SK-N-DZ (cell line): ENCODE measurements around the gene ROPN1L.
"Not testable (repeated sequence)": the region's sequence is repeated elsewhere in the genome, so short reads cannot be mapped to it uniquely, and the experiment has no call there.

ENCODE experiments used
- DNase-seq: peaks from one replicate; pipeline ENCODE4 v3.0.0-alpha.2; 2015; ENCODE audit warnings: low spot score

ROPN1L gene

DNA sequence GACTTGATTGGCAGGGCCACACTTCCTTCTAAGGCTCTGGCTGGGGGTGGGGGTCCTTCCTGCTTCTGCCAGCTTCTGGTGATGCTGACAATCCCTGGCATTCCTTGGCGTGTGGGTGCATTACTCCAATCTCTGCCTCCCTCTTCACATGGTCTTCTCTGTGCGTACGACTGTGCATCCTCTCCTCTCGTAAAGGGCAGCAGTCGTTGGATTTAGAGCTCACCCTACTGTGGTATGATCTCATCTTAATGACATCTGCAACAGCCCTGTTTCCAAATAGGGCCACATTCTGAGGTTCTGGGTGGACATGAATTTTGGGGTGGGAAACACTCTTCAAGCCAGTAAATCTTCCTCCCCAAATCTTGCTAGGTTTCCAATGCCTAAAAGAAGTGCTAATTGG, 36.8 kb downstream of the ROPN1L start:
- no peak for DNase-seq

DNA sequence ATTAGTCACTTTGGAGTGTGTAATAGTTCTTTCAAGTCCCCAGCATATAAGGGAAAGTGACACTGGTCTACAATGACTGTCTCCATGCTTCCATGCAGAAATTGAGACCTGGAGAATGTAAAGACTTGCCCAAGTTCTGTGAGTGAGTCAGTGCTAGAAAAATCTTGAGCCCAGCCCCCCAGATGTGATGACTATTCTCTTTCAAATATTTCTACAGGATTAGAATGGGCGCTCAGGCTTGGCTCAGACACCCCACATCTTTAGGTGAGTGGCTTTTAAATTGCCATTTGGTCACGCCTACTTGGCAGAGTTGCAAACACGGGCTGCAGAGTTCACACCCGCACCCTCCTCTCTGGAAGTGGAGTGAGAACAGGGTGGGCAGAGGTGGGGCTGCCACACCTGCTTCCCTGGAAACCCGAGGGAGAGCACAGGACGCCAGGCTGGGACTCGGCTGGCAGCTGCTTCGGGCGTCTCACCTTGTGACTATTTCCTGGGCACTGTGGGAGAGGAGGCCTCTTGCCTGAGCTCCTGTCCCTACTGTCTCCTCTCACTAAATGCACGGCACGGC, 37.6 kb downstream of the ROPN1L start:
- no peak for DNase-seq

DNA sequence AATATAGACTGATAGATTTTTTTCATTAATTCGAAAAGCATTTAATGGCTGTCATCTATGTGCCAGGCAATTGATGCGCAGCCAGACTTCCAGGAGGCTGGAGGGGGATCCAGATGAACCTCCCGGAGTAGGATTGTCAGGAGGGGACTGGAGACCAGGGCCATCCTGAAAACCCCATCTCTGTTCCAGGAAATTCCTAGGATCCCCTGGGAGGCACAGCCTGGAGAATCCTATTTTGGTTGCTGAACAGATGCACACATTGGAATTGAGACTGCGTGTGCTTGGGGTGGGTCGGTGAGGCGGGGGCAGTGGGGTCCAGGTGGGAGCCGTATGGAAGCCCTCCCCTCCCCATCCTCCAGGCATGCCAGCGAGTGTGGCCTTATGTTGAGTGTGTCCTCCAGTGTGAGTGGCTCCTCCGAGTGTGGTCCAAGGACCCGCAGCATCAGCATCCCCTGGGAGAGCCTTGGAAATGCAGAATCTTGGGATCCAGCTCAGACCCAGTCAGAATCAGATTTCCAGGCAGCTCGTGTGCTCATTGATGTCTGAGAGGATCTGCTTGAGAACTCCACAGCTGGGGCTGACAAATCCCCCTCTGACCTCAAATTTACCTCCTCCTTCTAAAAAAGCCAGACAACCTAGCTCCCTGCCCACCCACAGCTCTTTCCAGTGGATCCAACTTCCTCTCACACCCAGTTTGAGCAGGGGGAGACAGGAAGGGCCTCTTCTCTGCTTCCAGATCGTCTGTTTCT, 38.7 kb downstream of the ROPN1L start:
- no peak for DNase-seq

DNA sequence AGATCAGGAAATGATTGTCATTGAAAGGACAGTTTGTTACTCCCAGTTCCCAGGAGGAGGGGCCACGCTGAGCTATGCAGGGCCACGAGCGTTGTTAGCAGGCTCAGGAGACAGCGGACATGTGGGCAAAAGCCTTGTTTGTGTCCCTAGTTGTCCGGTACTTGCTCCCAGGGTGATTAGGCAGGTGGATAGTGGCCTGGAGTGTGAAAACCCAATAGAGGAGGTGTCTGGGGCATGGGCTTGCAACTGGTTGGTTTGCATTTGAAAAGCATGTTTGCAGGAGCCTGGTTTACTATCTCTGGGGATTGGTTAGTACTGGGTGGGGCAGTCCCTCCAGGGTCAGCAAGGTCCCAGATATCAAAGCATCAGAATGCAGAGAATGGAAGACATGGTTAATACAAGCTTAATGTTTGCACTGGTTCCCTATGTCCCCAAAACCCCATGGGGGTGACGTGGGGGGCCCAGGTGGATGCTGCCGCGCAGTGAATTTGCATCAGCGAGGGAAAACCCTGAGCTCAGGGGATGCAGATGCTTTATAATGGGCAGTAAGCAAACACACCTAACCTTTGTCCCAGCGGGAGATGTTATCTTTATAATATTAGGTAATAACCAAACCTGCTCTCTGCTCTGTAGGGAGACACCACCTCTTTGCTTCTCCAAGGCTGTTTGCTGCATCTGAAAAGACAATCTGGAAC, 39.7 kb downstream of the ROPN1L start:
- no peak for DNase-seq

DNA sequence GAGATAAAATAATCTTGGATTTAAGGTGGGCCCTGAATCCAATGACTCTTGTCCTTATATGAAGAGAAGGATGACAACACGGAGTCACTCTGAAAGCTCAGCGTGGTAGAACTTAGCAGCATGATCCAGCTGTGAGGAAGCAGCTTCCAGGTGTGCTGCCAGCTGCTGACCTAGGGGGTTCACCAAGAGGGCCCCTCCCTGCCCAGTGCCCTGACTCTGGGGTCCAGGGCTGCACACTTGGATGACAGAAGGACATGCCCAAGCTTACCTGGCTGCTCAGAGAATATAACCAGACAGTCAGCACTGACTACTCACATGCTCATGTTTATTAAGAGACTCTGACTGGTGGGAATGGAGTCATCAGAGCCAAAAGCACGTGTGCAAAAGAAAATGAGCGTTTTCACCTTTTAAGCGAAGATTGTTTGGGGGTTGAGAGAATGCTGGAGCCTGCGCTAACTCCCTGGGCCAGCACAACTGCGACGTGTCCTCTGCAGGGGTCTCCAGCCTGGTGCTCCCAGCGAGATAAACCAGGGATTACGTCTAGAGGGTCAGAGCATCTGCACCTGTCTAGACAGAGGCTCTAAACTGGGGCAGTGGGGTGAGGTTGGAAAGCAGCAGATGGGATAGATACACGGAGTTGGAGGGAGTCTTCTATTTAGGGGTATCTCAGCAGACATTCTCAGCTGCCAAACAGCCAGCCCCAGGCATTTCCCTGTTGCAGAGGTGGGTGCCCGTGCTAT, 41.3 kb downstream of the ROPN1L start:
- DNase-seq: no peak

DNA sequence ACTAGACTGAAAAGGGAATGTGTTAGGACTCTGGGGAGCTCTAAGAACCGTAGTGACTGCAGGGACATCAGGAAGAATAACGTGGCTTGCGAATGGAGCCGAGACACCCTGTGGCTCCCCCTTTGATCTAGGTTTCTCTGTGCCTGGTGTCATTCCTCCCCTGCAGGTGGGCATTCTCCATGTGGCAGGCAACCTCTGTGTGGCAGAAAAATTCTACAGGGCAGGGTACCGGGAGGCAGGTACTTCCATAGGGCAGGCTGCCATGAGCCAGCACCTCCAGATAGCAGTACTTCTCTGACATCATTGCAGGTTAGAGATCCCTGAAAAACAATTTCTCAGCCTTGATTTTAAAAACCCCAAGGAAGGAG, 43.1 kb downstream of the ROPN1L start:
- no peak for DNase-seq

DNA sequence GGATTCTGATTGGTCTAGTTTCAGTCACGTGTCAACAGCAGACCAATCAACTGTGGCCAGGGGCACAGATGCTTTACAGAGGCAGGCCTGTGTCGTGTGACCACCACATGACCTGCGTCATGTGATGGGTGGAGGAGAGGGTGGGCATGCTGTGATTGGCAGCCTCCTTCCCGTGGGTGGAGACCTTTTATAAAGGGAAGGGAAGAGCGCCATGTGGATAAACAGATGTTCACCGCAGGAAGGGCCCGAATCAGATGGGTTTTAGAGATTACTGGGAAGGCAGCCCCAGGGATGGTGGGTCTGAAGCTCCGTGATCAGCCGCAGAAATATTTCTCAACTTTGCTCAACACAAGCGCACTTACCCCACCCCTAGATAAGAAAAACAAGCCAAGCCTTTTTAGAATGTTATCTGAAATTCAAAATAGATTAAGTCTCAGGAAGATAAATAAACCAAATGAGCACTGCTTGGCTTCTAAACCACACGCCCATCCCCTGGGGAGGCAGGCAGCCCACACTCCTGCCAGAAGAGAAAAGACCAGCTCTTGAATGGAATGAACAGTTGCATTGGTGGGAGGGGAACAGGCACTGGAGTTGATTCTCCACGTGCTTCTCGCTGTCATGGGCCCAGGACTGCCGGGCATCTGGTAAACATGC, 43.6 kb downstream of the ROPN1L start:
- peak; percentile 90 for DNase-seq

DNA sequence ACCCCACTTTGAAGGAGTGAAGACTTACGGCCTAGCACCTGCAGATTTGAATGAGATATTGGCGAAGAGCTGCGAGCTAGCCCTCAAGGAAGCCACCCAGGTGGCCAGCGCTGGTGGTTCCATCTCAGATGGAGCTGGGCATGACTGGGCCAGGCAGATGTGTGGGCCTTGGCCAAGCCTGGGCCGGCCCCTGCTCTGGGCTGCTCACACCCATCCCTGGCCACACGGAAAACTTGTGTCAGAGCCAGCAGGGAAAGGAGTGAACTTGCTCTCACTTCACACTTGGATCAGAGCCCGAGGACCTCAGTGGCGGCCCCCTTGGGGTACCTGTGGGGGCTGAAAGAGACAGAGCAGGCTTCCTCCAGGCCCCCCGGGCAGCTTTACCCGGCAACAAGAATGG, 44.2 kb downstream of the ROPN1L start:
- DNase-seq: no peak

DNA sequence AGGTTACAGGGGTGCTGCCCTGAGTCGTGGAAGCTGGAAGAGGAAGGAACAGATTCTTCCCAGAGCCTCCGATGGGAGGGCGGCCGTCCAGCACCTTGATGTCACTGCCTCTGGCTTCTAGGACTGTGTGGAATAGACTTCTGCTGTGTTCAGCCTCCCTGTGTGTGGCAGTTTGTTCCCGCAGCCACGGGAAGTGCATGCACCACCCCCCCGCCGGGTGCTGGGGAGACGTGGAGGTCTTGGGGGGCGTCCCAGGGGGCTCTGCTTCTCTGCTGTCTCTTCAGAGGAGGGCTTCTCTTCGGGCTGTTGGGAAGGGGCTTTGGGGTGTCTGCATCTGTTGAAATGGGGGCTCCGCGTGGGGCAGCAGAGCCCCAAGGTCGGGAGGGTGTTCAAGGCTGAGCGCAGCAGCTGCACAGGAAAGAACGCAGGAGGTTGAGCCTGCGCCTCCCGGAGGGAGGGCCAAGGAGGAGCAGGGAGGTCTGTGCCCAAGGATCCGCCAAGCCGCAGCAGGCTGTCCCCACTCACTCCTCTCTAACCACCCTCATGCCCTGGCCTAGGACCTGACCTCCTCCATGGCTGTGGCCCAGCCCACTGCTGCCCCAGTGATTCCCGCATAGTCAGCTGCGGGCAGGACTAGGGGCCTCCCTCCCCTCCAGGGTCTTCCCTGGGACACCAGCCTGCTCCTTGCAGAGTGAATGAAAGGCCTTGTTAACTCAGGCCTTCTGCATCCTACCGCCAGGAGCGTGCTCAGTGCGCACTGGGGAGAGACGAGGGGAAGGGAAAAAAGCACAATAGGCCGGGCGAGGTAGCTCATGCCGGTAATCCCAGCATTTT, 45.0 kb downstream of the ROPN1L start:
- DNase-seq: no peak

DNA sequence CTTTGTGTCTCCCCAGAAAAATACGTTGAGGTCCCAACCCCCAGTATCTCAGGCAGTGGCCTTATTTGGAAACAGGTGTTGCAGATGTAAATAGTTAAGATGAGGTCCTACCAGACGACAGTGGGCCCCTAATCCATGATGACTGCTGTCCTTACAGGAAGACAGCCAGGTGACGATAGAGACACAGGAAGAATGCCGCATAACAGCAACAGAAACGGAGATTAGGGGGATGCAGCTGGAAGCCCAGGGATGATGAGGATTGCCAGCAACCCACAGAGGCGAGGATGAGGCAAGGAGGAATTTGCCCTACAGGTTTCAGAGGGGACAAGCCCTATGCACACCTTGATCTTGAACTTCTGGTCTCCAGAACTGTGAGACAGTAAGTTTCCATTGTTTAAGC, 46.5 kb downstream of the ROPN1L start:
- no peak for DNase-seq

DNA sequence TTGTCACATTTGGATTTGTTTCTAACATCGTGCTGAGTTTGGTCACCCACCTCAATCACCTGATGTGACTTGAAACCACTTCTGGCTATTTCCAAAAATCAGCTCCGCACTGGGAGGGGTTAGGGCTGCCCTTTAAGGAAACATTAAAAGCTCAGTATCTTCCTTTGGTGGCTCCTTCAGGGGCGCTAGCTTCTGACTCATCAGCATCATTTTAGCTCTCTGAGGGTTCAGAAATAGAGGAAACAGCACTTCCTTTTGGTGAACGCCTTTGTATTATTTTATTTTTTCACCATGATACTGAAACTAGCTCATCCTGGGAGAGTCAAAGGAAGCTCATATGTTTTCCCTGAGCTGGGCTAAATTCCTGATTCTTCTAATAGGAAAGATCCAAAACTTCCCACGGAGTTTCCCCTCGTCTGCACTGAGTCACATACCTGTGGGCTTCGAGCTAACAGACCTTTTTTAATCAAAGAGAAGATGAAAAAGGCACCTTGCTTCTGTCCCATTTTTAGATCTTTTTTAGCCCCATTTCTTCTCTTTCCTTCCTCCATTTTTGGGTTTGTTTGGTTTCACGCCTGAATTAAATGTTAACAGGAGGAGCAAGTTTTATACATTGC, 48.2 kb downstream of the ROPN1L start:
- DNase-seq: no peak

DNA sequence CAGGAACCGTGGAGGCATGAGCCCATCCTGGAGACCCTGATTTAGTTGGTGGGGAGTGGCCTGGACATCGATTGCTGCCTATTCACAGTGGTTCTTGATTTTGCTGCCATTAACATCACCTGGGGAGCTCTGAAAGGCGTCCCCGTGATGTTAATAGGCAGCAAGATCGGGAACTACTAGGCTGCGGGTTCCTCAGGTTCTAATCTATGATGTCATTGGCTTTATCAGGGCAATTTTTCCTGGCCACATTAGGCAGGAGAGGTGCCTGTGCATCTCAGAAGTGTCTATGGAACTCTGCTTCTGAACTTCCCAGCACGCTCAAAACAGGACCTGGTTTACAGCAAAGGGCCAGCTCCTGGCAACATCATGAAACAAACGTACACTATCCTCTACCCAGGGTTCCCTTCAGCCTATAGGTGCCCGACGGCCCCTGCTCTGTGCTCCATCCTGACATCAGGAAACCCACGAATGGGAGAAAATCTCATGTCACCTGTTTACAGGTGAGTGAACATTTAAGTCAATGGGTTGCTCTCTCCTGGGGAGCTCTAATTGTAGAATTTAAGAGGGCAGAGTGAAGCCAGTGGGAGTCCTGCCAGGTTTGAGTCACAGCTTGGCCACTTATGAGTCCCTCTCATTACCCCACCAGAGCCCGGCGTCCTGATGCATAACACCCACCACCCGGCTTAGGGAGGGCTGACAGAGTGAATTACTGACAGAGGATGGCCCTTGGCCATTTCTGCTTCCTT, 49.4 kb downstream of the ROPN1L start:
- no peak for DNase-seq

DNA sequence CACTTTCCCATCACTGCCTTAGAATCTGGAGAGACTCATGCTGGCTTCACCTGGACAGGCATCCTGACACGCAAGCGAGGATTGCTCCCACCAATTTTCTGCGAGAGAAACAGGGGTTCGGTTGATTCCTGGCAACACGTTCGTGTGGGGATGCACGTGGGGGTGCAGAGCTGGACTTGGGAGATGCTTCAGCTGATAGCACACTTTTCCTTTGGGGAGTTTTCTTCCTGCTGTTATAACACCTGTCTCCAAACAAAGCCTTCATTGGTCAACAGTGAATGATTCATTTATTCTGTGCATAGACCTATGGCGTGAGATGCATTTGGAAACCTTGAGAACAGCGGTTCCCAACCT, 50.0 kb downstream of the ROPN1L start:
- DNase-seq: no peak

DNA sequence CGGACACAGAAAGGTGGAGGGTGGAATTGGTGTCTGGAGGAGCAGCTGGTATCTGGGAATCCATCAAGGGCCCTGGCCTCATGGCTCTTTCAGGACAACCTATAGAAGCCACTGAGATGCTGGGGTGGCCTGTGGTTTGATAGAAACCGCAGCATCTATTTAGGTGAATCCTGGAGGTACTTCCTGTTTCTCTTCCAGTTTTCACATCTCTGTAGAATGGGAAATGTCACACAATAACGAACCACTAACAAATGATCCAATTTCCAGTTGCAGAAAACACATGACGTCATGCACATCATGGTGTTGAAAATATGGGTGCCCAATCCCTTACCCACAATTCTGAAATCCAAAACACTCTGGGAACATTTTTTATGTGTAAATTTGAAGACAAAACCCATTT, 52.2 kb downstream of the ROPN1L start:
- no peak for DNase-seq

DNA sequence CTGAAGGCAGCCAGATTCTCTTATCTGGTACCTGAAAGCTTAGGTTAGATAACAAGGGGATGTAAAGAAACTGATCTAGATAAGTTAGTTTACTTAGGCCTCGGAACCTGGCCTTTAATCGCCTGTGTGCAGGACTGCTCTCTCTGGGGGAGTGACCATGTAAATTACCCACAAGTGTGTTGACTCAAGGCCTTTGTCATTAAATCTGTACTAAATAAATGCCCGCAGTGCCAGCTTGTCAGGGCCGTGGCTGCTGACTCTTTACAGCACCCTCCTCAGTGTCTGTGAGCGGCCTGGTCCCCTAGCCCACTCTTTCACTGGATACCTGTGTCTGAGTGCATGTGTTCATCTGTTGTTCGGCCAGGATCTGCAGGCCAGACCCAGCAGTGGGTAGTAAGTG, 52.8 kb downstream of the ROPN1L start:
- not testable (repeated sequence) for DNase-seq

DNA sequence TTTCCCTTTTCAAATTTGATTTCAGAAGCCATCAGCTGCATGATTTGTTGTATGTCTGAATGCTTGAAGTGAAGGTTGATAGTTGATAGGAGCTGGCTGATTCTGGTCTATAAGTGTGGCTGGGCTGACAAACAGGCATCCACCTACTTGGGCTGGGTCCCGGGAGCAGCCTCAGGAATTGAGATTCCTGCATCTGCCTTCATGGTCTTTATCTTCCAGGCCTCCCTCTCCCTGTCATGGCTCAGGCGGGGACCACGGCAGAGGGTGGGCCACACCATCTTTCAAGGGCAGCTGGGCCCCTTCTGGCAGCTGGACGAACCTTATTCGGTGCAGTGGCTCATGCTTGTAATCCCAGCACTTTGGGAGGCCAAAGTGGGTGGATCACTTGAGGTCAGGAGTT, 55.9 kb downstream of the ROPN1L start:
- no peak for DNase-seq

DNA sequence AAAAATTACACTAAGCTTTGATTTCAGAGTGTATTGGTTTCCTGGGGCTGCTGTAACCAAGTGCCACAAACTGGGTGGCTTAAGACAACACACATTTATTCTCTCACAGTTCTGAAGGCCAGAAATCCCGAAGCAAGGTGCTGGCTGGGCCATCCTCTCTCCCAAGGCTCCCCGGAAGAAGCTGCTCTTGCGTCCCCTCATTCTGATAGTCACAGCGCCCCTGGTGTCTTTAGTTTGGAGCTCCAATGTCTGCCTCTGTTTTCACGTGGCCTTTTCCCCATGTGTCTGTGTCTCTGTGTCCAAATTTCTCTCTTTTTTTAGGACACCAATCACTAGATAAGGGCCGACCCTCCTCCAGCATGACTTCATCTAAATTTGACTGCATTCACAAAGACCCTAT, 56.7 kb downstream of the ROPN1L start:
- no peak for DNase-seq

DNA sequence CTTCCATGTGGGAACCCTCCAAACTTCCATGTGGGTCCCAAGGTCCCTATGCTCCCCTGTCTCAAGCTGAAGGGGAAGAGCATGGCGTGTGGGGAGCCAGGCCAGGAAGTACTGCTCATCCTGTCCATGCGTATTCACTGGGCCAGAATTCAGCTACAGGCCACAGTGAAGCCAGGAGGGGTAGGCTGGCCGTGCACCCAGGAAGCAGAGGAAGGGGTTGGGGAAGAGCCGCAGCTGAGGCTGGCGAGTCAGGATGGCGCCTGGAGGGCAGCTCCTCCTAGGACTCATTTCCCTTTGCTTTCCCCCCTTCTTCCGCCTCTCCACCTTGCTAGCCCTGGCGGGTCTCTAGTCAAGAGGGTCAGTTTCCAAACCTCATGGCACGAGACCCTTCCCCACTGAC, 57.4 kb downstream of the ROPN1L start:
- no peak for DNase-seq

DNA sequence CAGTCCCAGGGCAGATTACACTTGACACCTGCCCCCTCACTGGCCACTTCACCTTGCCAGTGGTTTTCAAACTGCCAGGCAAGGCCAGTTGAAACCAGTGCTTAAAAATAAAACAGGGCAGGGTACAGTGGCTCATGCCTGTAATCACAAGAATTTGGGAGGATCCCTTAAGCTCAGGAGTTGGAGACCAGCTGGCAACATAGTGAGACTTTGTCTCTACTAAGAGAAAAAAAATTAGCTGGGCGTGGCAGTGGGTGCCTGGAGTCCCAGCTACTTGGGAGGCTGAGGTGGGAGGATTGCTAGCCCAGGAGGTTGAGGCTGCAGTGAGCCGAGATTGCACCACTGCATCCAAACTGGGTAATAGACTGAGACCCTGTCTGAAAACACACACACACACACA, 58.1 kb downstream of the ROPN1L start:
- DNase-seq: no peak

DNA sequence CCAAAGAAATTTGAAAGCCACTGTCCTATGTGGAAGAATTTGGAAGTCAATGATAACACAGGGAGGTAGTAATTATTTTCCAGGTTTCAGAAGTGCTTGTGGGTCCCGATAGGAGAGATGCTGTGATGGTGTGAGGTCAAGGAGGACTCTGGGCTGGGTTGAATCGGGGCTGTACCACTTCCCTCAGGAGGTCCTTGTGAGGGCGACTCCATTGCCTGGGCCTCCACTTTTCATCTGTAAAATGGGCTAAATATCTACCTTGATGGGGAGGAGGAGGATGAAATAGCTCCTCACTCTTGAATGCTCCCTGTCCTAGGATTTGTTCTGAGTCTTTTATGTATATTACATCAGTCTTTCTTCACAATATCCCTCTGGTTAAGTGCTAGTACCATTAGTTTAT, 59.0 kb downstream of the ROPN1L start:
- DNase-seq: no peak
